SU-DHL-6 (cell line): ENCODE data around the gene ROR1.

ENCODE experiments used
- CTCF ChIP-seq: fragments of 200-600 bp; sonication (generic); IDR thresholded peaks from one replicate; pipeline ENCODE4 v1.5.1; 2017; ENCODE audit warnings: antibody characterized with exemption, mild to moderate bottlenecking, low read length, moderate library complexity; ENCODE audit not compliant: insufficient read depth, poor library complexity, severe bottlenecking
- EZH2phosphoT487 ChIP-seq: fragments of 200-600 bp; sonication (generic), shearing (Covaris generic); conservative IDR thresholded peaks from 2 replicates; pipeline ENCODE4 v1.6.1; 2018; ENCODE audit warnings: mild to moderate bottlenecking, antibody characterized with exemption, low read length, moderate library complexity, mixed read lengths

DNA sequence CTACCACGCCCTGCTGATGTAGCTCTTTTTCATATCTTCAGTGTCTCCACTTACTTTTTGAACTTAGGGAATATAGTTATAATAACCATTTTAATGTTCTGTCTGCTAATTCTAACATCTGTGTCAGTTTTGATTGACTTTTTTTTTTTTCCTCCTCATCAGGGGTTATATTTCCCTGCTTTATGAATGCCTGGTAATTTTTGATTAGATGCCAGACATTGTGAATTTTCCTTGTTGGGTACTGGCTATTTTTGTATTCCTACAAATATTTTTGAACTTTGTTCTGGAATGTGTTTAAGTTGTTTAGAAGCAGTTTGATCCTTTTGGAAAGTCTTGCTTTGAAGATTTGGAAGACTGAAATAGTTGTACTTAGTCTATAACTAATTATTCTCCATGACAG lies 82.1 kb downstream of the ROR1 start:
- TF ChIP-seq CTCF (no peak), EZH2phosphoT487 (no peak)
